ENCODE measurements around the gene STMN1.

Gene STMN1

DNA sequence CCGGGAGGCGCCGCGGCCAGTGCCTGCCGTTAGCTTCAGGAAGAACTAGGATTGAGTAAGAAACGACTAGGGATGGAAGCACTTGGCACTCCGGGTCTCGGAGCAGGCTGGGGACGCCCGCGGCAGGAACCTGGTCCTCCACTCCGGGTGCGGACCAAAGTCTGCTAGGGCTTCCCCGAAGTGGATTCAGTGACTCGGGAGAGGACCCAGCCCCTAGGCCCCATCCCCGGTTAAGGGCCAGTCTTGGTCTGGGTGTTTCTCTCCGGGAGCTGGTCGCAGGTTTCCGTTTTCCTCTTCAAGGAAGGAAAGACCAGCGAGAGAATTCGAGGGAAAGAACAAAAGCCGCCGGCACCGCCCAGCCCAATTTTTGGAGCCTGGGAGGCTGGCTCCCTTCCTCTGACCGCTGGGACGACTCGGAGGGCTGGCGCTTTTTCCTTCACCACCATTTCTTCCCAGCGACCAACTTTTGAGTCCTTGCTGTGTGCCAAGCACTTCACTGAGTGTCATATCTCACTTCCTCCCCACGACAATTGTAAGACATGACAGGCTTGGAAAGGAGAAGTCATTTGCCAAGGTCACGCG, 16.8 kb upstream of the STMN1 start:
- Histone ChIP-seq H3K4me3 (ENCODE audit: low read depth in 1 of 2, low read length in 1 of 2) (peak overlapping the region; percentile 58 to 66), H3K27me3 (peaks cover 9% of the 10 kb centered on the region), H3K9me3 (no peaks in the 10 kb centered on the region), H3K4me1 (ENCODE audit: control insufficient read depth in 1 of 2, insufficient read depth in 1 of 2, low read depth in 1 of 2, low read length in 1 of 2) (peaks cover 20 to 23% of the 10 kb centered on the region in 2 experiments), H3K36me3 (no peaks in the 10 kb centered on the region), H3K27ac (peak overlapping the region; percentile 41)
- TF ChIP-seq, protein P1, sequence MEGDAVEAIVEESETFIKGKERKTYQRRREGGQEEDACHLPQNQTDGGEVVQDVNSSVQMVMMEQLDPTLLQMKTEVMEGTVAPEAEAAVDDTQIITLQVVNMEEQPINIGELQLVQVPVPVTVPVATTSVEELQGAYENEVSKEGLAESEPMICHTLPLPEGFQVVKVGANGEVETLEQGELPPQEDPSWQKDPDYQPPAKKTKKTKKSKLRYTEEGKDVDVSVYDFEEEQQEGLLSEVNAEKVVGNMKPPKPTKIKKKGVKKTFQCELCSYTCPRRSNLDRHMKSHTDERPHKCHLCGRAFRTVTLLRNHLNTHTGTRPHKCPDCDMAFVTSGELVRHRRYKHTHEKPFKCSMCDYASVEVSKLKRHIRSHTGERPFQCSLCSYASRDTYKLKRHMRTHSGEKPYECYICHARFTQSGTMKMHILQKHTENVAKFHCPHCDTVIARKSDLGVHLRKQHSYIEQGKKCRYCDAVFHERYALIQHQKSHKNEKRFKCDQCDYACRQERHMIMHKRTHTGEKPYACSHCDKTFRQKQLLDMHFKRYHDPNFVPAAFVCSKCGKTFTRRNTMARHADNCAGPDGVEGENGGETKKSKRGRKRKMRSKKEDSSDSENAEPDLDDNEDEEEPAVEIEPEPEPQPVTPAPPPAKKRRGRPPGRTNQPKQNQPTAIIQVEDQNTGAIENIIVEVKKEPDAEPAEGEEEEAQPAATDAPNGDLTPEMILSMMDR (IDR thresholded peaks at IDR 0.05), result no peak

DNA sequence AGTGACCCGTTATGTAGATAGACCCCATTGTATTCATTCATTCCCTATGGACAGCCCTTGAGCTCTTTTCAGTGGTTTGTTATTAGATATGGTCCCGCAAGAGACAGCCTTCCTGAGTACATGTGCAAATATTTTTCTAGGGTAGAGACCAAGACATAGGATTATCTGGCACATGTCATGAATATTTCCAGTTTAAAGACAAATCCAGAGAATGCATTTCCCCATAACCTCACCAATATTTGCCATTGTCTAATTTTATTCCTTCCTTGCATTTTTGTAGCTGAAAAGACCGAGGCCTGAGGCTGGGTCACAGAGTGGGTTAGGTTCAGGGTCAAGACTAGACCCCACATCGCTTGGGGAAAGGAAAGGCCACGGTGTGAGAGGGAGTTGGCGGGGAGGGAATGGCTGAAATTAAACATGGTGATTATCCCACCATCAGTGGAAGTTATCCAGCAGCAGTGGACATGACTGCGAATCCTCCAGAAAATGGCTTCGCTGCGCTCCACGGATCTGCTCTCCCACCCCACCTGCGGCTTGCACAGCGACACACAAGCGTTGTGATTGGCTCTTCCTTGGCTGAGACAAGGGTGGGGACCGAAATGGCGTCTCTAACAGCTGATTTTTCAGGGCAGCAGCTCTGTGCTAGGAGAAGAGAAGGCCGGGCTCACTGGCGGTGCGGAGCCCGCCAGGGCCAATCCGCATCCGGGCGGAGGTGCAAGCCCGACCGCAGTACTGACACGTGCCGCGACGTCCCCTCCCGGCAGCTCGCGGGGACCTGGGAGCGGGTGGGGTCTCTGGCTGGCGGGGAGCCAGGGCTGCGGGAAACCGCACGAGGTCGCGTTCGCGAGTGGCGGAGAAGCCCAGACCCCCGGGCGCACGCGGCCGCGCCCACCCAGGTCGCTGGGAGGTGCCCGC, 16.1 kb upstream of the STMN1 start:
- Histone ChIP-seq H3K4me1 (ENCODE audit: control insufficient read depth in 1 of 2, insufficient read depth in 1 of 2, low read depth in 1 of 2, low read length in 1 of 2) (peaks cover 20 to 23% of the 10 kb centered on the region in 2 experiments), H3K9me3 (no peaks in the 10 kb centered on the region), H3K27ac (no peak overlapping the region), H3K36me3 (no peaks in the 10 kb centered on the region), H3K4me3 (ENCODE audit: low read depth in 1 of 2, low read length in 1 of 2) (peak overlapping the region; percentile 58 to 66), H3K27me3 (peaks cover 9% of the 10 kb centered on the region)
- TF ChIP-seq, protein P1 (IDR thresholded peaks at IDR 0.05), result no peak

DNA sequence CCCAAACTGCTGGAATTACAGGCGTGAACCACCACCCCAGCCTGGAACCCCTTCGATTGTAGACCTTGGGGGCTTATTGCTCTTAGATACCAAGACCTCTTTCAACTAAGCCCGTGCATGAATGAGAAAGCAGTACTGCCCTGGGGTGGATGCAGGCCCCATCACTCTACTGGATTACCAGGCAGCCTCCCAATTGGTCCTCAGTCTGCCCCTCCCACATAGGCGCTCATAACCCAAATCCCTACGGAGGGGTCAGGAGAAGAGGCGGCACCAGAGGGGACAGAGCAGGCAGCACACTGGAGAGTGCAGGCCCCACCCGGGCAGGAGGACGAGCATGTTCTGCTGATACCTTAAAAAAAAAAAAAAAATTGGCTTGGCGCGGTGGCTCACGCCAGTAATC, 12.4 kb upstream of the STMN1 start:
- Histone ChIP-seq H3K27ac (no peak overlapping the region), H3K27me3 (peaks cover 9% of the 10 kb centered on the region), H3K36me3 (no peaks in the 10 kb centered on the region), H3K9me3 (no peaks in the 10 kb centered on the region), H3K4me1 (ENCODE audit: control insufficient read depth in 1 of 2, insufficient read depth in 1 of 2, low read depth in 1 of 2, low read length in 1 of 2) (peaks cover 16% of the 10 kb centered on the region in 2 experiments), H3K4me3 (ENCODE audit: low read depth in 1 of 2, low read length in 1 of 2) (no peak overlapping the region)
- TF ChIP-seq, protein P1 (IDR thresholded peaks at IDR 0.05), result no peak

DNA sequence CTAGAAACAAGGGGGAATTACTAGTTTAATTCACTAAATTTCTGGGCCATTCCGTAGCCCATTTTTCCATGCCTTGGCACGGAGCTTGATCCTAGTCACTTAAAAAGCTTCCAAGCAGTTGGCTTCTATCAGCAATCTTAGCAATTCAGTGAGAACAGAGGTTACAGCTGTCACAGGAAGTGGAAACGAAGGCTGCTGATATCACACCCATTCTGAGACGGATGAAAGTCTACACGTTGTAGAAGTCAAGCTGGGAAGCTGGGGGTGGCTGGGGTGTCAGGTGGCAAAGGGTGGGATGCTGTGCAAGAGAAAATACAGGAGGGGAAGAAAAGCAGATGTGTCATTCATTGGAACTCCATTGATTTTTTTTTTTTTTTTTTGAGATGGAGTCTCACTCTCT, 11.8 kb upstream of the STMN1 start:
- Histone ChIP-seq H3K9me3 (no peaks in the 10 kb centered on the region), H3K27ac (no peak overlapping the region), H3K36me3 (no peaks in the 10 kb centered on the region), H3K4me3 (ENCODE audit: low read depth in 1 of 2, low read length in 1 of 2) (no peak overlapping the region), H3K4me1 (ENCODE audit: control insufficient read depth in 1 of 2, insufficient read depth in 1 of 2, low read depth in 1 of 2, low read length in 1 of 2) (peaks cover 10% of the 10 kb centered on the region in 2 experiments), H3K27me3 (peaks cover 9% of the 10 kb centered on the region)
- TF ChIP-seq, protein P1 (IDR thresholded peaks at IDR 0.05), result no peak

DNA sequence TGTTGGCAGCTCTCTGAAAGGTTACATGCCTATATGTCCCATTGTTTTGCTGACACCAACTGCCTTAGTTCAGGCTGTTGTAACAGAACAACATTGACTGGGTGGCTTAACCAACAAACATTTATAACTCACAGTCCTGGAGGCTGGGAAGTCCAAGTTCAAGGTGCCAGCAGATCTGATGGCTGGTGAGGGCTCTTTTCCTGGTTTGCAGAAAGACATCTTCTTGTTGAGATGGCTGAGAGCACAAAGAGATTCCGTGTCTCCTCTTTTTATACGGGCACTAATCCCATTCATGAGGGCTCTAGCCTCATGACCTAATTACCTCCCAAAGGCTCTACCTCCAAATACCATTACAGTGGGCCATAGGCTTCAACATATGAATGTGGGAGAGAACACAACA, 10.2 kb upstream of the STMN1 start:
- no peaks in the 10 kb centered on the region for H3K9me3 ChIP-seq
- TF ChIP-seq, protein P1 (IDR thresholded peaks at IDR 0.05), result no peak
- H3K27ac ChIP-seq, result no peak overlapping the region
- H3K4me1 ChIP-seq (ENCODE audit: control insufficient read depth in 1 of 2, insufficient read depth in 1 of 2, low read depth in 1 of 2, low read length in 1 of 2), result no peaks in the 10 kb centered on the region
- H3K27me3 ChIP-seq, result no peaks in the 10 kb centered on the region
- H3K4me3 ChIP-seq (ENCODE audit: low read depth in 1 of 2, low read length in 1 of 2), result no peak overlapping the region
- no peaks in the 10 kb centered on the region for H3K36me3 ChIP-seq

All from neutrophil (primary cell).